ENCODE measurements around the gene DUOX1.

Gene DUOX1

DNA sequence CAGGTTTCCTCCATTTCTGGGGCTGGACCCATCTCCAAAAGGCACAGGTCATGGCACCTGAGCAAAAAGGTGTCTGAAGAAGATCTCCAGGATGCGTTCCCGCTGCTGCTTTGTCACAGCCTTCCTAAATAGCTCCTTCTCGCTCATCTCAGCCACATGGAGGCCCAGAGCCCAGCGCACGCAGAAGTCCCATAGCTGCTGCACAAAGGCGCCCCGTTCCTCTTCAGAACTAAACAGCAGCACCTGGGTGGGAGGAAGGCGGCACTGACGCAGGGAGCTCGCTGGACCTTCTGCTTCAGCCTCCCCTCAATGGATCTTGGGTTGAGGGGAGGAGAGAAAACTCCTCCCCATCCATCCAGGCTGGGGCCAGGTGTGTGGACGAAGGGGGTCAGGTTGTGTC is 24.2 kb upstream of the DUOX1 start:
- no peak for DNase-seq (ENCODE audit: low read depth)
- no peak overlapping the region for H3K4me3 ChIP-seq (ENCODE audit: low read depth, low read length)
- TF ChIP-seq, protein P1, sequence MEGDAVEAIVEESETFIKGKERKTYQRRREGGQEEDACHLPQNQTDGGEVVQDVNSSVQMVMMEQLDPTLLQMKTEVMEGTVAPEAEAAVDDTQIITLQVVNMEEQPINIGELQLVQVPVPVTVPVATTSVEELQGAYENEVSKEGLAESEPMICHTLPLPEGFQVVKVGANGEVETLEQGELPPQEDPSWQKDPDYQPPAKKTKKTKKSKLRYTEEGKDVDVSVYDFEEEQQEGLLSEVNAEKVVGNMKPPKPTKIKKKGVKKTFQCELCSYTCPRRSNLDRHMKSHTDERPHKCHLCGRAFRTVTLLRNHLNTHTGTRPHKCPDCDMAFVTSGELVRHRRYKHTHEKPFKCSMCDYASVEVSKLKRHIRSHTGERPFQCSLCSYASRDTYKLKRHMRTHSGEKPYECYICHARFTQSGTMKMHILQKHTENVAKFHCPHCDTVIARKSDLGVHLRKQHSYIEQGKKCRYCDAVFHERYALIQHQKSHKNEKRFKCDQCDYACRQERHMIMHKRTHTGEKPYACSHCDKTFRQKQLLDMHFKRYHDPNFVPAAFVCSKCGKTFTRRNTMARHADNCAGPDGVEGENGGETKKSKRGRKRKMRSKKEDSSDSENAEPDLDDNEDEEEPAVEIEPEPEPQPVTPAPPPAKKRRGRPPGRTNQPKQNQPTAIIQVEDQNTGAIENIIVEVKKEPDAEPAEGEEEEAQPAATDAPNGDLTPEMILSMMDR (IDR thresholded peaks at IDR 0.05; ENCODE audit: control insufficient read depth, extremely low read depth, insufficient read depth) = no peak

DNA sequence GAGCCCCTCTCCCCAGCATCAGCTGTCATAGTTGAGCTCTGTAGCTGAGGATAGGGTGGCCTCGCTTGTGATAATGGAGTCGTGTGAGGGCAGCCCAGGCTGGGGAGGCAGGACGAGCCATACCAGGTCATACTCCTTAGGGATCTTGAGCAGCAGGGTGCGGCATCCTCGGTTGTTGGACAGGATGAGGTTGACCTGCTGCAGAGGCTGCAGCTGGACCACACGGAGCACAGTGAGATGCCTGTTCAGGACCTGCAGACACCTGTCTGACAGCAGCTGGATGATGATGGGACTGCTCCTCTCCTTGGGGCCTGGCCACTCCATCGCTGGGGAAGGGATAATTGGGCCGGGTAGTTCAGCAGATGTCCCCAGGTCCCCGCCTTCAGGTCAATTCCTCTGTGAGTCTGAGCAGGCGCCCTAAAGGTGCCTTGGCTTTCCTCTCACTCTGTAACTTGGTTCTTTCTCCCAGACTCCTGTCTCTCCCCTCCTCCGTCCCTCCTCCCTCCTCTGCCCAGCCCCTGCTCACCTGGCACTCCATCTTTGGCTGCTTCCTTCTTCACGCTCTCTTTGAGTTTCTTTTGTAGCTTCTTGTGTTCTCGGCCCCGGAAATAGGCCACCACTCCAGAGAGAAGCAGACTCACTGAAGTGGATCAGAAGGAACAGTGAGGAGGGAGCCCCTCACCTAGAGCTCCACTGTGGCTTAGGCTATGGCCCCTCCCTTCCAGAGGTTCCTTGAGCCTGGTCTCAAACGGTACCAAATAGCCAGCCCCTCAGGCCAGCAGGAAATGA is 23.6 kb upstream of the DUOX1 start:
- no peak overlapping the region for H3K4me3 ChIP-seq (ENCODE audit: low read depth, low read length)
- TF ChIP-seq, protein P1 (IDR thresholded peaks at IDR 0.05; ENCODE audit: control insufficient read depth, extremely low read depth, insufficient read depth) = no peak
- DNase-seq (ENCODE audit: low read depth) = no peak

- H3K4me3 ChIP-seq (ENCODE audit: low read depth, low read length) = no peak overlapping the region
- no peak for DNase-seq (ENCODE audit: low read depth)
Observed at GRCh38 chr15:45107941-45108630, 21.7 kb upstream of the DUOX1 start.

DNA sequence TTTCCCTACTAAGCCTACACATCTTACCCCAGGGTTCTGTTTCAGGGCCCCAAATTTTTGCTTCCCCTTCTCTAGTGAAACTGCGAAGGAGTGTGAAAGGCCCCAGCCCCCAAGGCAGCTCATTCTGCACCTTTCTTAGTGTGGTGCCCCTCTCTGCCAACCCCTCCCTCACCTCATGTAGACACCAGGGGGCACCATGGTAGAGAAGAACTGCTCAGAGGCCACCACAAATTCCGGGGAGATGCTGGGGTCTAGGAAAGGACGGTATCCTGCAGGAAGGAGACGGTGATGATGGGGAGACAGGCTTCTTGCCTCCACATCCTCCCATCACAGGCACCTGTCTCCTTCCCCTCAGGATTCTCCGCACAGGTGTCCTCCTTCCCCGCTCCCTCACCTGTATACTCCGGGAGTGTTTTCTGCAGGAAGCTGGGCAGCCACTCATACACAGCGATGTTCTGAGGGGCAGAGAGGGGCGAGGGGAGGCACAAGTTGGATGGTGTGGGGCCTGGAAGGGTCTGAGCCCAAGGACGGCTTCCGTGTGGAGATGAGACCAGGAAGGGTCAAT is 19.5 kb upstream of the DUOX1 start:
- DNase-seq (ENCODE audit: low read depth) = no peak
- H3K4me3 ChIP-seq (ENCODE audit: low read depth, low read length) = no peak overlapping the region
- TF ChIP-seq, protein P1 (IDR thresholded peaks at IDR 0.05; ENCODE audit: control insufficient read depth, extremely low read depth, insufficient read depth) = no peak

More at GRCh38 chr15:45107941-45108630, 21.7 kb upstream of the DUOX1 start:
- TF ChIP-seq, protein P1 (IDR thresholded peaks at IDR 0.05; ENCODE audit: control insufficient read depth, extremely low read depth, insufficient read depth) = no peak

GRCh38 chr15:45111390-45112142 is 18.2 kb upstream of the DUOX1 start:
- H3K4me3 ChIP-seq (ENCODE audit: low read depth, low read length) = no peak overlapping the region
- no peak for DNase-seq (ENCODE audit: low read depth)
- TF ChIP-seq, protein P1 (IDR thresholded peaks at IDR 0.05; ENCODE audit: control insufficient read depth, extremely low read depth, insufficient read depth) = no peak

DNA sequence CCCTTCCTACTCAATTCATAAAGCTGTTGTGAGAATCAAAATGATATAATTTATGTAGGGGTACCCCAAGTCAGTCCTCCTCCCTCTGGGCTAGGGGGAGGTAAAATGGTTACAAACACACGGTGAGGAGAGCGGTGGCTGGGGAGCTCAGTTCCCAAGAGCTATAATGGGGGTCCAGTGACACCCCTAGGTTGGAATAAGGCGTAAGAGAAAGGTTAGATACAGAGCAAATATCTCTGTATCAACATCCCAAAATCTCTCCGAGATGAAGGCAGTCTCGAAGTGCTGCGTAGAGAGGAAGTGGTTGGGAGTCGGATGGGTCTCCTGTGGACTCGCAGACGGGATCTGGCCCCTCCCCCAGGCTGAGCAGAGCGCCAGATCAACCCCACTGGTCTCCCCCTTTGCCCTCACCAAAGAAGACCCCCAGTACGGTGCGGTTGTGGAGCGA is 17.6 kb upstream of the DUOX1 start:
- no peak overlapping the region for H3K4me3 ChIP-seq (ENCODE audit: low read depth, low read length)

More for the DNA sequence above, 17.6 kb upstream of the DUOX1 start:
- DNase-seq (ENCODE audit: low read depth) = no peak
- TF ChIP-seq, protein P1 (IDR thresholded peaks at IDR 0.05; ENCODE audit: control insufficient read depth, extremely low read depth, insufficient read depth) = no peak

Measured in LNCaP clone FGC (cell line).